ENCODE data around the gene THAP5. TPM values are rescaled to one million over a fixed set of nuclear protein-coding genes. Genes with fewer than 3 reads are reported as not detected.
A peak's percentile ranks its signal among the peaks of the same experiment; 100 is the strongest.

The THAP5 gene
- polyA plus RNA-seq, 1 of the 3 experiments (the other 2 are of a cell fraction), result 4.2 TPM

DNA sequence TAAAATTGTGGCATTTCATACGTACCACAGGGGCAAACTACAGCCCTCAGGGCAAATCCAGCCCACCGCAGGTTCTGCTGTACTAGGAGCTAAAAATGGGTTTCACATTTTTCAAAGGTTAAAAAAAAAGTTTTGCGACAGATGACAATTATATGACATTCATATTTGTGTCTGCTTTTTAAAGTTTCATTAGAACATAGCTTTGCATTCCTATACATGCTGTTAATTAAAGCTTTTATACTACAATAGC is 42.8 kb downstream of the THAP5 start:
- POLR2A ChIA-PET, result interaction anchor here (0.7 to 3.3 kb wide), 2 partner anchors 30 to 43 kb away, joined by 3 to 34 read pairs; partner anchors contain the start of genes DNAJB9 and THAP5
- WGBS (ENCODE audit: low lambda C conversion rate), result 17% methylated on average over 3 of the region's 3 CpGs
- CTCF ChIA-PET, result interaction anchor here (2.4 kb wide), 1 partner anchor 29 kb away, joined by 13 read pairs; no protein-coding TSS in a partner anchor

GRCh38 chr7:108525985-108526767 is 43.3 kb downstream of the THAP5 start, which contains the start of gene PNPLA8:
Gene PNPLA8, minus strand, starts transcription at chr7:108526135. Its CDS starts 10,644 bp downstream, at chr7:108515491.
- Histone ChIP-seq H3K9me2 (no peaks in the 10 kb centered on the region), H4K20me1 (ENCODE audit: insufficient read depth) (no peaks in the 10 kb centered on the region; the same call in 1 of the 2 replicates), H2AFZ (ENCODE audit: low read depth) (peak within 1 kb of the TSS; percentile 87), H3K4me2 (peak within 1 kb of the TSS; percentile 84), H3K27me3 (ENCODE audit: insufficient read depth) (no peaks in the 10 kb centered on the region), H3K36me3 (replicated peaks in 1 of 2; ENCODE audit: control insufficient read depth in 1 of 2, insufficient read depth in 2 of 2, low read length in 1 of 2) (peaks cover 1 to 6% of the 10 kb centered on the region in 2 experiments), H3K27ac (ENCODE audit: low read depth in 2 of 2, low read length in 1 of 2) (peak within 1 kb of the TSS; percentile 94), H3K9ac (peak within 1 kb of the TSS; percentile 75), H3K4me3 (ENCODE audit: low read depth in 2 of 2, low read length in 1 of 2) (peak within 1 kb of the TSS; percentile 83 to 89), H3K9me3 (no peaks in the 10 kb centered on the region), H3F3A (replicated peaks; ENCODE audit: insufficient read depth) (peaks cover 8% of the 10 kb centered on the region), H3K4me1 (ENCODE audit: control insufficient read depth in 1 of 2, insufficient read depth in 2 of 2, low read depth in 1 of 2, low read length in 1 of 2) (peaks cover 14 to 24% of the 10 kb centered on the region in 2 experiments; a peak in 3 of 4 replicates), H3K79me2 (ENCODE audit: insufficient read depth) (peaks cover 42% of the 10 kb centered on the region)
- ChIA-PET CTCF (interaction anchor here (0.6 to 2.8 kb wide), 3 partner anchors 9 to 74 kb away, joined by 4 to 13 read pairs (median 9); no protein-coding TSS in a partner anchor), POLR2A (interaction anchor here (0.6 to 3.3 kb wide), 8 partner anchors 9 to 70 kb away, joined by 3 to 34 read pairs (median 4); partner anchors contain the start of genes DNAJB9, NRCAM and THAP5)
- peak; percentile 97 for DNase-seq
- under 1% methylated on average over 49 of the region's 64 CpGs for WGBS (ENCODE audit: low lambda C conversion rate)
- TF ChIP-seq RAD21 (IDR thresholded peaks at IDR 0.05; ENCODE audit: low read length), result 0 out of 2 replicates have a peak, but pooled peaks have one; percentile 13
- TF ChIP-seq, protein P1, sequence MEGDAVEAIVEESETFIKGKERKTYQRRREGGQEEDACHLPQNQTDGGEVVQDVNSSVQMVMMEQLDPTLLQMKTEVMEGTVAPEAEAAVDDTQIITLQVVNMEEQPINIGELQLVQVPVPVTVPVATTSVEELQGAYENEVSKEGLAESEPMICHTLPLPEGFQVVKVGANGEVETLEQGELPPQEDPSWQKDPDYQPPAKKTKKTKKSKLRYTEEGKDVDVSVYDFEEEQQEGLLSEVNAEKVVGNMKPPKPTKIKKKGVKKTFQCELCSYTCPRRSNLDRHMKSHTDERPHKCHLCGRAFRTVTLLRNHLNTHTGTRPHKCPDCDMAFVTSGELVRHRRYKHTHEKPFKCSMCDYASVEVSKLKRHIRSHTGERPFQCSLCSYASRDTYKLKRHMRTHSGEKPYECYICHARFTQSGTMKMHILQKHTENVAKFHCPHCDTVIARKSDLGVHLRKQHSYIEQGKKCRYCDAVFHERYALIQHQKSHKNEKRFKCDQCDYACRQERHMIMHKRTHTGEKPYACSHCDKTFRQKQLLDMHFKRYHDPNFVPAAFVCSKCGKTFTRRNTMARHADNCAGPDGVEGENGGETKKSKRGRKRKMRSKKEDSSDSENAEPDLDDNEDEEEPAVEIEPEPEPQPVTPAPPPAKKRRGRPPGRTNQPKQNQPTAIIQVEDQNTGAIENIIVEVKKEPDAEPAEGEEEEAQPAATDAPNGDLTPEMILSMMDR (IDR thresholded peaks at IDR 0.05), result no peak
- no peak for TF ChIP-seq JUND (IDR thresholded peaks at IDR 0.05)
- peak; percentile 95 for TF ChIP-seq SIN3A (IDR thresholded peaks at IDR 0.05; ENCODE audit: borderline replicate concordance, low read depth, low read length)
- peak; percentile 85 for TF ChIP-seq GATA2 (CRISPR knock-in tag; IDR thresholded peaks at IDR 0.05)
- TF ChIP-seq RXRA (IDR thresholded peaks at IDR 0.05; ENCODE audit: borderline replicate concordance, low read depth), result no peak
- no peak for TF ChIP-seq TCF12 (IDR thresholded peaks at IDR 0.05)
- TF ChIP-seq TAF1 (IDR thresholded peaks at IDR 0.05; ENCODE audit: borderline replicate concordance, low read depth, low read length), result peak; percentile 83
- peak; percentile 47; the same call in 1 of the 2 replicates for TF ChIP-seq USF1 (IDR thresholded peaks at IDR 0.05; ENCODE audit: borderline replicate concordance, low read depth)
- TF ChIP-seq SMC3 (IDR thresholded peaks at IDR 0.05; ENCODE audit: low read depth, low read length), result no peak; the same call in 1 of the 2 replicates
- TF ChIP-seq REST (IDR thresholded peaks at IDR 0.05; ENCODE audit: low read depth, low read length), result 0 out of 2 replicates have a peak, but pooled peaks have one; percentile 11
- no peak for TF ChIP-seq FOXJ3 (CRISPR knock-in tag; IDR thresholded peaks at IDR 0.05)
- peak; percentile 98 for TF ChIP-seq PBX3 (IDR thresholded peaks at IDR 0.05)
- TF ChIP-seq ELF1 (IDR thresholded peaks at IDR 0.05), result peak; percentile 66
- peak; percentile 85 for TF ChIP-seq GABPA (IDR thresholded peaks at IDR 0.05; ENCODE audit: low read depth)
- no peak for TF ChIP-seq EZH2phosphoT487 (IDR thresholded peaks at IDR 0.05; ENCODE audit: borderline replicate concordance, low read depth)

More for the DNA sequence above, 42.8 kb downstream of the THAP5 start:
- Histone ChIP-seq H3K4me1 (ENCODE audit: control insufficient read depth in 1 of 2, insufficient read depth in 2 of 2, low read depth in 1 of 2, low read length in 1 of 2) (peaks cover 14 to 24% of the 10 kb centered on the region in 2 experiments; a peak in 3 of 4 replicates), H3K27ac (ENCODE audit: low read depth in 2 of 2, low read length in 1 of 2) (peak overlapping the region; percentile 94), H2AFZ (ENCODE audit: low read depth) (peak overlapping the region; percentile 87), H3K9ac (peak overlapping the region; percentile 75), H3K79me2 (ENCODE audit: insufficient read depth) (peaks cover 37% of the 10 kb centered on the region), H3K9me3 (no peaks in the 10 kb centered on the region), H4K20me1 (ENCODE audit: insufficient read depth) (no peaks in the 10 kb centered on the region; the same call in 1 of the 2 replicates), H3K27me3 (ENCODE audit: insufficient read depth) (no peaks in the 10 kb centered on the region), H3F3A (replicated peaks; ENCODE audit: insufficient read depth) (peaks cover 8% of the 10 kb centered on the region), H3K4me2 (peak overlapping the region; percentile 84), H3K9me2 (no peaks in the 10 kb centered on the region), H3K4me3 (ENCODE audit: low read depth in 2 of 2, low read length in 1 of 2) (peak overlapping the region; percentile 83 to 89), H3K36me3 (replicated peaks in 1 of 2; ENCODE audit: control insufficient read depth in 1 of 2, insufficient read depth in 2 of 2, low read length in 1 of 2) (peaks cover 0 to 3% of the 10 kb centered on the region in 2 experiments)
- DNase-seq, result no peak
- TF ChIP-seq CHD2 (IDR thresholded peaks at IDR 0.05; ENCODE audit: low read length, partially characterized antibody), result peak; percentile 15
- TF ChIP-seq, protein P2, sequence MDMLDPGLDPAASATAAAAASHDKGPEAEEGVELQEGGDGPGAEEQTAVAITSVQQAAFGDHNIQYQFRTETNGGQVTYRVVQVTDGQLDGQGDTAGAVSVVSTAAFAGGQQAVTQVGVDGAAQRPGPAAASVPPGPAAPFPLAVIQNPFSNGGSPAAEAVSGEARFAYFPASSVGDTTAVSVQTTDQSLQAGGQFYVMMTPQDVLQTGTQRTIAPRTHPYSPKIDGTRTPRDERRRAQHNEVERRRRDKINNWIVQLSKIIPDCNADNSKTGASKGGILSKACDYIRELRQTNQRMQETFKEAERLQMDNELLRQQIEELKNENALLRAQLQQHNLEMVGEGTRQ (IDR thresholded peaks at IDR 0.05; ENCODE audit: borderline replicate concordance, low read depth, low read length), result no peak
